Adrenal gland (tissue), 12 donors: ENCODE results near the gene TMEM184A. TPM values are rescaled to one million over a fixed set of nuclear protein-coding genes. Genes with fewer than 3 reads are reported as not detected.

Experiments used
- DNase-seq, 7 donors: peaks; one replicate each; pipeline ENCODE4 v3.0.0-alpha.2; 2019 to 2020
- H3K27ac ChIP-seq, 5 donors: fragments of 200-600 bp; sonication (generic) in 4 of 5; 1 replicate in 3 of 5; 2 replicates in 2 of 5; pipeline versions ENCODE4 v1.5.1 to v1.8.0; 2016 to 2020; ENCODE audit warnings: mild to moderate bottlenecking in 1 of 5
- H3K27me3 ChIP-seq: fragments of 200-600 bp; 2 replicates; pipeline ENCODE4 v1.8.0; 2021
- H3K36me3 ChIP-seq, 2 donors: fragments of 200-600 bp; replicated peaks in 1 of 2; 1 replicate in 1 of 2; 2 replicates in 1 of 2; pipeline versions ENCODE4 v1.5.1 to v1.8.0; 2018 to 2022
- H3K4me1 ChIP-seq, 2 donors: fragments of 200-600 bp; replicated peaks in 1 of 2; 1 replicate in 1 of 2; 2 replicates in 1 of 2; pipeline versions ENCODE4 v1.5.1 to v1.8.0; 2018 to 2021
- H3K4me3 ChIP-seq, 4 donors: fragments of 200-600 bp; sonication (generic) in 3 of 4; one replicate each; pipeline ENCODE4 v1.5.1; 2016 to 2018
- H3K9me3 ChIP-seq, 3 donors: fragments of 200-600 bp; sonication (generic) in 1 of 3; replicated peaks in 1 of 3; 1 replicate in 2 of 3; 2 replicates in 1 of 3; pipeline versions ENCODE4 v1.5.1 to v1.8.0; 2016 to 2021
- CTCF ChIP-seq, 6 experiments: fragments of 450-650 bp in 4 of 6; fragments of 200-600 bp in 2 of 6; sonication (generic) in 1 of 6; IDR thresholded peaks; 1 replicate in 5 of 6; 2 replicates in 1 of 6; pipeline versions ENCODE4 v1.5.1 to v1.8.0; 2016 to 2021; ENCODE audit warnings: antibody characterized with exemption in 6 of 6, mild to moderate bottlenecking in 2 of 6, moderate library complexity in 1 of 6
- POLR2A ChIP-seq, 2 donors: fragments of 450-650 bp; IDR thresholded peaks; one replicate each; pipeline ENCODE4 v1.6.1; 2017; ENCODE audit warnings: antibody characterized with exemption in 2 of 2, mild to moderate bottlenecking in 2 of 2, moderate library complexity in 1 of 2
- WGBS, 4 donors: extraction: QIAGEN DNeasy Blood & Tissue Kit in 2 of 4; methylation state at CpG; one replicate each; pipeline versions ENCODE4 v1.1.5 to v1.1.7; 2013 to 2017; 5-methylcytosine and 5-hydroxymethylcytosine counted together
- intact Hi-C, 2 donors: fragments of 100-400 bp; cut with DNase I; formaldehyde crosslinking; loops; one replicate each; pipeline versions ENCODE4 v1.14.1 to v1.15.0; 2022 to 2023
- polyA plus RNA-seq, 3 donors: library from polyadenylated mRNA; stranded (reverse); fragments of 200-250 nt in 2 of 3; fragments of 350-450 nt in 1 of 3; fragmentation: Illumina TruSeq in 1 of 3; extraction: RNeasy Lipid Tissue Mini Kit (QIAGEN cat#74804) in 1 of 3; gene quantifications; one replicate each; pipeline ENCODE4 v1.2.3, GENCODE V29; 2013 to 2014
- total RNA-seq, 9 donors: library from RNA; depleted of rRNA in 4 of 9; stranded (reverse); fragments of >200 nt in 4 of 9; fragments of 120-200 nt in 1 of 9; fragmentation: NEBNext Ultra II Directional in 1 of 9; extraction: Animal tissue kit (Norgen Biotek cat#: 25700) in 1 of 9; gene quantifications; one replicate each; pipeline versions ENCODE4 v1.1.0 to v1.2.4, GENCODE V29; 2013 to 2023
- donor health status: healthy with polysubstance abuse.
- donor health status: Bipolar disorder and iron deficiency.
- donor health status: DM: yes; HTN: yes; CAD: no.
- donor health status: DM: no; HTN: no; CAD: no.
- donor health status: DM: no; HTN: no; CAD: no.
- donor health status: DM: yes; HTN: yes; CAD: no.

TMEM184A gene
- total and polyA plus RNA-seq, 12 donors, result 0.06 to 2.1 (median 0.79) TPM; not detected in 2

DNA sequence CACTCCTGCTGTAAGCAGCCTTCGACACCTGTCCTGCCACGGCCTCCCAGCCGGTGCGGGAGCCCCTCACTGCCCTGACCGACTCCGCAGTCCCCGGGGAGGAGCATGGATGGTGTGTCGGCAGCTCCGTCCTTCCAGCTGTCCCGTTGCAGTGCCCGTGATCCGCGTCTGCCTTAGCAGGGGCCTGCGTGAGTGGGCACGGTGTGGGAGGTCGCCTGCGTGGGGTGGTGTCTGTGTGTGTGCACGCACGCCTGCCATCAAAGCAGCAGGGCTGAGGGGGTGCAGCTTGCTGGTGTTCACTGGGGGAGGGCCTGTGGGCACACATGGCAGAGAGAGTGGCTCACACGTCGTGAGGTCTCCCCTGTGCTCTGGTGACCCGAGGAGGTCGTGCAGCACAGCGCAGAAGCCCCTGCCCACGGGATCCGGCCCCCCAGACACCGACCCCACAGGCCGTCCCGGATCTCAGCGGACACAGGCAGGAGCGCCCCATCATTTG is 15.2 kb downstream of the TMEM184A start:
- Histone ChIP-seq H3K36me3 (peaks cover 0 to 33% of the 10 kb centered on the region in 2 donors), H3K9me3 (no peaks in the 10 kb centered on the region), H3K27ac (no peak overlapping the region), H3K27me3 (no peaks in the 10 kb centered on the region), H3K4me1 (peaks cover 24 to 30% of the 10 kb centered on the region in 2 donors), H3K4me3 (no peak overlapping the region)
- DNase-seq, result peak in 1 of 7 donors; percentile 25
- intact Hi-C loops, result no loop called here
- WGBS, 4 donors, result 84 to 91% (median 89%) methylated on average over 12 to 31 of the region's 31 CpGs
- TF ChIP-seq CTCF (IDR thresholded peaks at IDR 0.05) (no peak), POLR2A (IDR thresholded peaks at IDR 0.05) (no peak)

GRCh38 chr7:1539882-1540775 is 15.9 kb downstream of the TMEM184A start:
- DNase-seq, result peak in 1 of 7 donors; percentile 28
- intact Hi-C loops, result no loop called here
- 93 to 98% (median 95%) methylated on average over 28 to 73 of the region's 73 CpGs for WGBS, 4 donors
- H3K4me3 ChIP-seq, result no peak overlapping the region
- H3K9me3 ChIP-seq, result no peaks in the 10 kb centered on the region
- TF ChIP-seq POLR2A (IDR thresholded peaks at IDR 0.05) (no peak), CTCF (IDR thresholded peaks at IDR 0.05) (no peak)
- H3K27me3 ChIP-seq, result no peaks in the 10 kb centered on the region
- H3K4me1 ChIP-seq, result peaks cover 24 to 35% of the 10 kb centered on the region in 2 donors
- peaks cover 0 to 33% of the 10 kb centered on the region in 2 donors for H3K36me3 ChIP-seq
- no peak overlapping the region for H3K27ac ChIP-seq

DNA sequence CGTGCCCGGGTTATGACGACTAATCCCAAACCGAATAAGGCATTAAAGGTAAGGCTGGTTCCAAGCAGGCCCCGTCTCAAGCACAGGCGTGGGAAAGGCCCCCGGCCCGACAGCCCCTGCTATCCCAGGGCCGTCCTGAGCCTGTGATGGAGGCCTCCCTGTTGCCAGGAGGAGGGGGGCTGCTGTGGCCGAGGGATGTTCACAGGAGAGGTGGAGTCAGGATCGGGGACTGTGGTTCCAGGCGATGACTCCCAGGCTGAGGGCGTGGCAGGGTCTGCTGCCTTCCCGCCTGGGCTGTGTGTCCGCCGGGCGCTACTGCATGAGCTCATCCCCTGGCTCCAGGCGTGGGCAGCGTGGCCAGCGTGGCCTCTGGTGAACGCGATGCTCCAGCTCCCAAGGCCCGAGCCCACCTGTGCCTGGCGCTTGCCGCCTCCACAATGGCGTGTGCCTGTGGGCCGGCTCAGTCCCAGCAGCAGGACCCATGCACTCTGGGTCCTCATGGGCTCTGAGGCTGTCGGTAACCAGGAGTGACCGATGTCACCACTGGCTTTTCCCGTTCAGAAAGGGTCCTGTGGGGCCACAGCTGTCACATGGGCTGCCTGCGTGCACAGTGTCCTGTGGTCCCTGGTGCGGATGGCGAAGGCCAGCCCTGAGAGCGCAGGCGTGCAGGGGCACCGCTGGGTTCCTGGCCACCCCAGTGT is 16.7 kb downstream of the TMEM184A start:
- Histone ChIP-seq H3K27ac (peak overlapping the region in 2 of 5 donors; percentile 97 to 99), H3K36me3 (peaks cover 0 to 33% of the 10 kb centered on the region in 2 donors), H3K4me1 (peaks cover 24 to 36% of the 10 kb centered on the region in 2 donors), H3K4me3 (no peak overlapping the region), H3K27me3 (no peaks in the 10 kb centered on the region), H3K9me3 (no peaks in the 10 kb centered on the region)
- DNase-seq, result peak in 1 of 7 donors; percentile 34
- WGBS, 4 donors, result 87 to 94% (median 91%) methylated on average over 5 to 36 of the region's 36 CpGs
- no peak for TF ChIP-seq POLR2A (IDR thresholded peaks at IDR 0.05)
- intact Hi-C loops, result no loop called here

- TF ChIP-seq POLR2A (IDR thresholded peaks at IDR 0.05), result no peak
- TF ChIP-seq CTCF (IDR thresholded peaks at IDR 0.05), result no peak
- Histone ChIP-seq H3K4me1 (peaks cover 30 to 43% of the 10 kb centered on the region in 2 donors), H3K9me3 (no peaks in the 10 kb centered on the region), H3K27ac (peak overlapping the region in 4 of 5 donors; percentile 97 to 100 (median 98)), H3K27me3 (no peaks in the 10 kb centered on the region), H3K36me3 (peaks cover 0 to 33% of the 10 kb centered on the region in 2 donors), H3K4me3 (peak overlapping the region in 1 of 4 donors; percentile 11)
- DNase-seq, result peak in 1 of 7 donors; percentile 33
- intact Hi-C loops, result no loop called here
- 69 to 79% (median 73%) methylated on average over 6 to 25 of the region's 25 CpGs for WGBS, 4 donors
Observed at GRCh38 chr7:1538544-1539180, 17.3 kb downstream of the TMEM184A start.
